Inflammatory macrophage (primary cell): ENCODE data around the gene ATP9B.
"Not testable (repeated sequence)": the region's sequence is repeated elsewhere in the genome, so short reads cannot be mapped to it uniquely, and the experiment has no call there.

Experiments
- DNase-seq, 2 donors: peaks; one replicate each; pipeline ENCODE4 v3.0.0-alpha.2; 2020 to 2022

ATP9B gene

DNA sequence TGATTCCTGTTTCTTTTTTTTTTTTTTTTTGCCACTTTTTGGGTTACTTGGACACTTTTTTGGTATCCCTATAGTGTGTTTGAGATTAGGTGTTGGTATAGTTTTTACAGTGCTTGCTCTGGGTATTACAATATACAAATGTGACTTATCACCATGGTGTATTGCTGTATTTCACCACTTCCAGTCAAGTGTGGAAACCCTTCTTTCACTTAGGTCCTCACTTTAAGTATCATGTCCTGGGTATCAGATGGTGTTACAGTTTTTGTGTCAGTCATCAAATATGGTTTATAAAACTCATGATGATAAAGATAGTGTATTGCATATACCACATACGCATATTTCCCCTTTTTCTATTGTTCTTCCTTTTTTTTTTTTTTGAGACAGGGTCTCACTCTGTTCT lies 1.8 kb downstream of the ATP9B start:
- peak; percentile 89 to 96 for DNase-seq

DNA sequence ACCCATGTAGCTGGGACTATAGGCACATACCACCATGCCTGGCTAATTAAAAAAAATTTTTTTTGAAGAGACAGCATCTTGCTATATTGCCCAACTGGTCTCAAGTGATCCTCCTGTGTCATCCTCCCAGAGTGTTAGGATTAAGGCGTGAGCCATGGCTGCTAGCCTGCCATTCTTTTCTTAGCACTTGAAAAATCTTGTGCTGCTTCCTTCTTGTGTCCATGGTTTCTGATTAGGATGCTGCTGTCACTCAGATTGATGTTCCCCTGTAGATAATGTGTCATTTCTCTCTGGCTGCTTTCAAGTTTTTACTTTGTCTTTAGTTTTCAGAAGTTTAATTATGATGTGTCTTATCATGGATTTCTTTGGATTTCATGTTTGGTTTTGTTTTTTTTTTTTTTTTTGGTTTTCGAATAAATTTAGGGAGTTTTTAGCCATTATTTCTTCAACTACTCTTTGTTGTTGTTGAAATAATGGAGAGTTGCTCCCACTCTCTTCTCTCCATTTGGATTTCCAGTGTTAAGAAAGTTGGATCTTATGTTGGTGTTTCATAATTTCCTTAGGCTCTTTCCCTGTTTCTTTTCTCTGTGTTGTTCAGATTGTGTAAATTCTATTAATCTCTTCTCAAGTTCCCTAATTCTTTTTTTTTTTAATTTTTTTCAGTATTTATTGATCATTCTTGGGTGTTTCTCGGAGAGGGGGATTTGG lies 2.5 kb downstream of the ATP9B start:
- peak; percentile 84 to 88 for DNase-seq

DNA sequence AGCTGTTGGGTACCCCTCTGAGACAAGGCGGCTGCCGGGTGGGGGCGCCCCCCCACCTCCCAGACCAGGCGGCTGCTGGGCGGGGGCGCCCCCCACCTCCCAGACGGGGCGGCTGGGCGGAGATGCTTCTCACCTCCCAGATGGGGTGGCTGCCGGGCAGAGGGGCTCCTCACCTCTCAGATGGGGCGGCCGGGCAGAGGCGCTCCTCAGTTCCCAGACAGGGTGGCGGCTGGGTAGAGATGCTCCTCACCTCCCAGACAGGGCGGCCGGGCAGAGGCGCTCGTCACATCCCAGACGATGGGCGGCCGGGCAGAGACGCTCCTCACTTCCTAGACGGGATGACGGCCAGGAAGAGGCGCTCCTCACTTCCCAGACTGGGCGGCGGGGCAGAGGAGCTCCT lies 3.5 kb downstream of the ATP9B start:
- not testable (repeated sequence) for DNase-seq

DNA sequence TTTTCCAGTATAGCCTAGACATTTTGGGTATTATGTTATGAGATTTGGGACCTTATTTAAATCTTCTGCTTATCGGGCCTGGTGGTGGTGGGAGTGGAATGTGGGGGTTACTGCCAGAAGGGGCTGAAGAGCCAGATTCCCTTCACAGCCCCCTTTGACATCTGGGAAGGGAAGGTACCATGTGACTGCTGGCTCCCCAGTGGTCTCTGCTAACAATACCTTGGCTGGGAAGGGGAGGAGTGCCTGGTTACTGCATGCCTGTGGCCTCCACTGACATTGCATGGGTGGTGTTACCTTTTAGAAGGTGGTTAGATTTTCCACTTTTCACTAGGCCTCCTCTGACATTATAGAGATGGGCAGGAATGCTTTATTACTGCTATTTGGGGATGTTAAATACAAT lies 8.0 kb downstream of the ATP9B start:
- DNase-seq = no peak

DNA sequence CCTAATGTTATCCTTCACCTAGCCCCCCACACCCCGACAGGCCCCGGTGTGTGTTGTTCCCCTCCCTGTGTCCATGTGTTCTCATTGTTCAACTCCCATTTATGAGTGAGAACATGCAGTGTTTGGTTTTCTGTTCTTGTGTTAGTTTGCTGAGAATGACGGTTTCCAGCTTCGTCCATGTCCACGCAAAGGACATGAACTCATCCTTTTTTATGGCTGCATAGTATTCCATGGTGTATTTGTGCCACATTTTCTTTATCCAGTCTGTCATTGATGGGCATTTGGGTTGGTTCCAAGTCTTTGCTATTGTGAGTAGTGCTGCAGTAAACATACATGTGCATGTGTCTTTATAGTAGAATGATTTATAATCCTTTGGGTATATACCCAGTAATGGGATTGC lies 9.6 kb downstream of the ATP9B start:
- not testable (repeated sequence) for DNase-seq

DNA sequence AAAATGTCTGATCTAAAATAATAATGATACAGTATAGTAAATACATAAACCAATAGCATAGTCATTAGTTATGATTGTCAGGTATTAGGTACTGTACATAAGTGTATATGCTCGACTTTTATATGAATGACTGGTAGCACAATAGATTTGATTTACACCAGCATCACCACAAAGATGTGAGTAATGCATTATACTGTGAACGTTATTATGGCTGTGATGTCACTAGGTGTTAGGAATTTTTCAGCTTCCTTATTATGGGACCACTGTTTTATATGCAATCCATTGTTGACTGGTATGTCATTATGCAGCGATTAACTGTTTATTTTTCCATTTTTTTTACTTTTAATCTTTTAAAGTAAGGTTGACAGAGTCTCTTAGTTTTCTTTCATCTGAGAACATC lies 23.7 kb downstream of the ATP9B start:
- no peak for DNase-seq

DNA sequence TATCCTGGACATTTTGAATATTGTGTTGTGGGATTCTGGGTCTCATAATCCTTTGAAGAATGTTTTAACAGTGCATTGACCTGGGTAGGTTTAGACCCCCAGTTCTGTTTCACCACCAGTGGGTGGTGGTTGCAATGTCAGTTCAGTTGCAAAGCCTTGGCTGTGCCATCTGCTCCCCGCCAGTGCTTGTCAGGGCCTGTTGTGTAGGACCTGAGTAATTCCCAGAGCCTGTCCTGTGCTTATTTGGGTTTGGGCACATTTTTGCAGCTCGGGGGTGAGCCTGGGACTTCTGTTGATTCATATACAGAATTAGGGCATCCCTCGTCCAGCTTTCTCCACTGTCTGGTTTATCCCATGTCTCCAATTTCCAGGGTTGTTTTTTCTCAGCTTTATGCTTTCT lies 24.8 kb downstream of the ATP9B start:
- no peak for DNase-seq

DNA sequence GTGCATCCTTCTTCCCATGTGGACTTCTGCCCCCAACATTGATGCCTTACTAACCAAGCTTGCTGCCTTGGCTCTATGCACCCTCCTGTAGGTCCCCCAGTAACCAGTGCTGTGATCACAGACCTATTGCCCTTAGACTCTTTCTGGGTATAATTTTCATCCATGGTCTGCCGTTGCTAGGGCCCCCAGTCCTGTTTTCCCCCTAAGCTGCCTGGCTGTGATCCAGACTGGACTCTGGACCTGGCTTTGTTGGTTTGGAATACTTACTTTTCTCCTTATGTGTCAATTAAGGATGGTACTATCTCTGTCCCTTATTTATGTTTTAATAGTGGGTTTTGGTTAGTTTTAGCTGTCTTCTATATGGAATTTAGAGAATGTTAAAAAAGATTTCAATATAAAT lies 26.0 kb downstream of the ATP9B start:
- DNase-seq = no peak

DNA sequence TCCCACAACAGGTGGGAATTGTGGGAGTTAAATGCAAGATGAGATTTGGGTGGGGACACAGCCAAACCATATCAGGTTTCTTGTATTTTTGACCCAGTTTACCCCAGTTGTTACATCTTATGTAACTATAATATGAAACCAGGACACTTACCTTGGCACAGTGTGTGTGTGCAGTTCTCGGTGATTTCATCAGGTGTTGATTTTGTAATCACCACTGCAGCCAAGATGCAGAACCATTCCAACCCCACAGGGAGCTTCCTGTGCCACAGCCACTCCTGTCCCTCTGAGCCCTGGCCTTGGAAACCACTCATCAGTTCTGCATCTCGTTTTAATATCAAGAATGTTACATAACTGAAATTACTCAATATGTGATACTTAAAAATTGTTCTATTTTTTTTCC lies 31.8 kb downstream of the ATP9B start:
- no peak for DNase-seq

DNA sequence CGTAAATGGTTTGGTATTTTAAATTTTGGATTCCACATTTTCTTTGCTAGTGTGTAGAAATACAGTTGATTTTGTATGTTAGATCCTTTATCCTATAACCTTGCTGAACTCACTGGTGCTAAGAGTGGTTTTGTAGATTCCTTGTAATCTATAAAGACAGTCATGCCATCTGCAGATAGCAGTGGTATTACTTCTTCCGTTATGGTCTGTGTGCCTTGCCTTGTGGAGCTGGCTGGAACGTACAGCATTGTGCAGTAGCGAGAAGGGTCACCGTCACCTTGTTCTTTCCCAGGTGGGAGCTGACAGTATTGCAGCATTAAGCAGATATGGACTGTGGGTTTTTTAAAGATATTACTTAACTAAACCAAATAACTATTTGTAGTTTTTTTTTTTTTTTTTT lies 33.7 kb downstream of the ATP9B start:
- DNase-seq = no peak

DNA sequence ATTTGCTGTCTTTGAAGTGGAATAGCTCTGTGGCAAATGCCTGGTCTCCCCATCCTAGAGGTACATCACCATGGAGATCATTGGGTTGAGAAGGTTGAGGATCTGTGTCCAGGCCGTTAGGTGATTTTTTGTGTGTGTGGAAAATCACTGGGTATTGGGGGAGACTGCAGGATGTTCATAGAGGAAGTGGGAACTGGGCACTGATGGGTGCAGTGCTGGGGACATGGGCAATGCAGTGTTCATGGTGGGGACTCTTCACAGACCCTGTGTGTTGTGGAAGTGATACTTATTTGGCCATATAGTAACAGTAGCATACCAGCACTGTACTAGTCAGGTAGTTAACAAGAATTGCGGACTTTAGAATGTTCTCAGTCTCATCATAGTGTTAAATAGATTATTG lies 34.9 kb downstream of the ATP9B start:
- DNase-seq = no peak

DNA sequence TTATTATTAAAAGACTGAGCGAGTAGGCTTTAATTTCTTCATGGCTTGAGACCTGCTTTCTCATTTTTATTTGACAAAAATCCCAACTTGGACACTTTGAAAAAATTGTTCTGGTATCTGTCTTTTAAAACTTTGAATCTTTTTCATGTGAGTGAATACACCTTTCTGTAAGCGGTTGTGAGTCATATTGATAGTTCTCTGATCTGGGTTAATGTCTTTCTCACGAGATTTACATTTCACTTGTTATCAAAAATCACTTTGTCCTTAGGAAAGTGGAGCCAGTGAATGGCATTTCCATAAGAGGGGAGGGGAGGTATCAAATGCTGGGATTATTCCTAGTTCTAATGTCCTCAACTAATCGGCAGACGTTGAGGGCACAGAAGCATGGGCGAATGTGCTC lies 36.3 kb downstream of the ATP9B start:
- DNase-seq = no peak

DNA sequence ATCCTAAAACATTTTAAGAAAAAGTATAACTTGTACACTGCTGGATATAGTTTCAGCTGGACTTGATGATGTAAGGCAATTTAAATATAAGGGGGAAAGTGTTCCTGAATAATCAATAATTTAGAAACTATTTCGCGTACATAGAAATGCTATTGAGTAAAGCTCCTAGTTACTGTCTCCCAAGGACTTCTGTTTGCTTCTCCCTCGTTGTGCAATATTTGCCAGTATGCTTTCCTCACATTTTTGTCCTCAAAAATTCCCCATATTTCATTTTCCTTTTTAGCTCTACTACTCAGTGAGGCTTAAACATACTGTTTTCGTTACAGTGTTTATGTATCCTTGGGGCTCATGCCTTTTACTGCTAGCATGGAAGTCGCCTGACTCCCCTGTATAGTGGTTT lies 36.9 kb downstream of the ATP9B start:
- no peak for DNase-seq

DNA sequence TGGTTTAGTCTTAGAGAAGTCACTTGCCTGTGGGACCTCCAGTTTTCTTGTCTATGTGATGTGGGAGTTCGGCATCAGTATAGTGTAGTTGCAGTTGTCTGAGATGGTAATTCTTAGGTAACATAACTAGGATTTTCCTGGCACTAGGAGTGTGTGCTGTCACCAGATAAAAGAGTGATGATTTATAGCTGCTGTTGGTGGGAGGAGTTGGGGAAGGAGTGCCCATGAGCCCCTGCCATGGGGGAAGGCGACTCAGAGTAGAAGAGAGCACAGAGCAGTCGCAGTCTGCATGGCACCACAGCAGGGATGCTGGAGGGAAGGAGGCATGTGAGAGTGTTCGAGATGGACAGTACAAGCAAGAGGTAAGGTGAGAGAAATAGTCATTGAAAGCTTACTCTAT lies 38.7 kb downstream of the ATP9B start:
- no peak for DNase-seq

DNA sequence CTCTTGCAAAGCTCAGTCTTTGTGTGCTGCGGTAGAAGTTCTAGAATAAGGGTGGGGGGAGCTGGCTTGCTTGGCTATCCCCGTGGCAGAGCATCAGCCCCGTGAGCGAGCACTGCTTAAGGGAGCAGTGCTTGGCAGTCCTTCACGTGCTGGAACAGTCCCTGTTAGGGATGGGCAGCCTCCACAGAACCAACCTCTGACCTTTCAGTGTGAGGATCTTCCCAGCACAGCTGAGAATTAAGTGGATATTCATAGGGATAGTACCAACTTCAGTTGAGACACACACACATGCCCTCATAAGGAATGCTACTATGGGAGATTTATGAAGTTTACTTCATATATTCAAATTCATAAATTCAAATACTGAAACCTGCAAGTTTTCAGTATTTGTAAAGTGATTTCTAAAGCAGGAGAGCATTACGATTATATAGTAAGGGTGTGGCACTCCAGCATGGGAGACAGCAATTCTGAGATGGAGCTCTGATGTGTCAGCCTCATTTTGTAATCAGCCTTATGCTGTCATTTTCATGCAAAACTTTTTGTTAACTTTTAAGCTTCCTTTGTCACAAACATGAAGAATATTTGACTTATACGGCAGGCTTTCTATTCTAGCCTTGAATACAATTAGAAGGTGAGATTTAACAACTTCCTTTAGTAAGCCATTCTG lies 39.5 kb downstream of the ATP9B start:
- DNase-seq = peak; percentile 44 to 56

DNA sequence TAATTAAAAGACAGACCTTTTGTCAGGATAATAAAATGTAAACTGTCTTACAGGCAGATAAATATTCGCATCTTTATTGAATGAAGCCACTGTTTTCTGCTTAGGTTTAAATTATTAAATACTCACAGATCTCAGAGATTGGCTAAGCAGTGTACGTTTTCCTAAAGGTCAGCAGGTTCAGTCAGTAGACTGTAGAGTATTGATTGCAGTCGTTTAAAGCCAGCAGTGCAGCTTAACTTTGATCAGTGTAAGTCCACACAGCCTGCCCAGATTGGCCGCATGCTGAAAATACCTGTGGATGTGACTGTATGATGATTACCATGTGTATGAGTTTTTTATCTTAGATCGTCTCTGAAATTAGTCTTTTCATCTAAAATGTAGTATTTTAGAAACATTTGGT lies 42.3 kb downstream of the ATP9B start:
- no peak for DNase-seq

DNA sequence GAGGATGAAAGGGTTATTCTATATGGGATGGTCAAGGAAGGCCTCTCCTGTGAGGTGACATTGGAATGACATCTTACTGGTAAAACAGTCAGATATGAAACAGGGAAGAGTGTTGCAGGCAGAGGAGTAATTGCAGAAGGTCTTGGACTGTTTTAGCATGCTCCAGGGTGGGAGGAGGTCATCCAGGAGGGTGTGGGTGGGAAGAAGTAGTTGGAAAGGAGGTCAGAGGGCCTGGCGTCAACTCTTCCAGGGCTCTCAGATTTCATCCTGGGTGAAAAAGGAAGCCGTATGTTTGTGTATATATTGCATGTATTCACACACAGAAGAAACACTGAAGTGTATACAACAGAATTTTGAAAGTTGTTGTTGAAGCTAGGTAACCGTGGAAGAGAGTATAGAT lies 48.2 kb downstream of the ATP9B start:
- peak; percentile 87 to 94 for DNase-seq

DNA sequence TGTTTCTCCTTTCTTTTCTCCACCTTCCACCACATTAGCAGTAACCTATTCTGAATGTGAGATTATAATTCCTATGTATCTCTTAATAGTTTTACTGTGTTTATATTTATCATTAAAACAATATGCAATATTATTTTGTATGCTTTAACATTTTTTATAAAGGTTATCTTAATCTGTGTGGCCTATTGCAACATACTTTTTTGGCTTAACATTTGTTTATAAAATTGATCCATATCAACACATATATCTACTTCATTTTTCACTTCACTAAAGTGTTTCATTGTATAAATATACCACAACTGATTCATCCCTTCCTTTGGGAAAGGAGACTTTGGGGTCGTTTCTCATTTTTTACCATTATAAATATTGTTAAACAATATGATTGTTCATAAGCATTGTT lies 48.6 kb downstream of the ATP9B start:
- no peak for DNase-seq

DNA sequence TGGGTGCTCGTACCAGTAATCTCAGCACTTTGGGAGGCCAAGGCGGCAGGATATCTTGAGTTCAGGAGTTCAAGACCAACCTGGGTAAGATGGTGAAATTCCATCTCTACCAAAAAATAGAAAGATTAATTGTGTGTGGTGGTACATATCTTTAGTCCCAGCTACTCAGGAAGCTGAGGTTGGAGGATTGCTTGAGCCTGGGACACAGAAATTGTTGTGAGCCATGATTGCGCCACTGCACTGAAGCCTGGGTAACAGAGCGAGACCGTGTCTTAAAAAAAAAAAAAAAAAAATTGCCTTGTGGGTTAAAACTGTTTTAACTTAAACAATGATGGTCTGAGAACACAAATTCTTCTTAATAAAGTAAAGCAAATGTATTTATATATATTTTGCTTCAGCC lies 49.6 kb downstream of the ATP9B start:
- DNase-seq = no peak

DNA sequence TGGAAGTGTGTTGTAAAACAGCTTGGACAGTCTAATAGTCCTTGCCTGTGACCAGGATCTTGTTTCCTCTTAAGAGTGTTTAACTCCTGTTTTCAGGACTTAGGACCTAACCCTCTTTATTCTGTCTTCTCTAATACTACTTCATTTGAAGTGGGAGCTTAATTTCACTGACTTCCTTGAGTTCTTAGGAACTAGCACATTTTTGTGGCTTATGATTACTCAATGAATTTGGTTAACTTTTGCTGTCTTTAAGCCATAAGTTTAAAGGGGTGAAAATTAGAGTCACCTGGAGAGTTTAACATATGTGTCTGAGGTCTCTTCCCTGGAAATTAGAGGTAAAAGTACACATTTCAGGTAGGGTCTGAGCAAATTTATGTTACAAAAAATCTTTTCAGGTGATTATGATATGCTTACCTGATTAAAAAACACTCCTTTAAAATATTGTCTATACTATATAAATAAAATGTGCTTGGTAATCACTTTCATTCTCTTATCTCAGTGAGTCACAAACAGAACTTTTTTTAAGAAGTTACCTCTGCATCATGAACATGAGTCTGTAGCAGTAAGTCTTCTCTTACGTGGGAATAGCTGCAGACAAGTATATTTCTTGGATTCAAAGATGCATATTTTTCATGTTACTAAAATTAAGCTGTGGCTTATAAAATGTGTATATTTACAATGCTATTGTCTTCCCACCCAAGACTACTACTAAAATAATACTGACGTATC lies 52.7 kb downstream of the ATP9B start:
- peak in 1 of 2 donors; percentile 22 for DNase-seq

DNA sequence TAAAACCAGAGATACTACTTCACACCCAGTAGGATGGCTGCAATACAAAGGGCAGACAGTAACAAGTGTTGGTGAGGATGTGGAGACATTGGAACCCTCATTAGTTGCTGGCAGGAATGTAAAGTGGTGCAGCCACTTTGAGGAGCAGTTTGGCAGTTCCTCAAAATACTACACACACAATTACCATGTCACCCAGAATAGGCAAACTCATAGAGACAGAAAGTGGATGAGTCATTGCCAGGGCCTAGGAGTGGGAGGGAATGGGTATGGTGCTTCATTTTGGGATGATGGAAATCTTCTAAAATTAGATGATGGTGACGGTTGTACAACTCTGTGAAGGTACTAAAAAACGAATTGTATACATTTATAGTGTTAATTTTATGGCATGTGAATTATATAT lies 54.8 kb downstream of the ATP9B start:
- DNase-seq = peak; percentile 44 to 55

DNA sequence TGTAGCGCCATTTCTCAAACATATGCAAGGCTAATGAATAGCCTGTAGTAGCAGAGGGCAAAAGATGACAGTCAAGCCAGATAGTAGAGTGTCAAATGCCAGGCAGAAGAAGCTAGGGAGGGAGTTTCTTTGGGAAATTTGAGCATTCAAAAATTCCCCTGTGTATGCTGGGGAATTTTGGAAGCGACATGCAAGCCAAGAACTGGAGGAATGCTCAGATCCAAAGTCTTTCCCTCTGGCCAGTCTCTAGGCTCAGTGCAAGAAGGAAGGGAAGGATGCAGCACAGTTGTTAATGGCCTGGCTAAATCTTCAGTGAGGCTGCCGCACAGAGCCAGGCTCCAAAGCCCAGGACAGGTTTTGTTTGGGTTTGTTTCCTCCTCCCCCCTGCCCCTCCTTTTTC lies 59.9 kb downstream of the ATP9B start:
- no peak for DNase-seq

DNA sequence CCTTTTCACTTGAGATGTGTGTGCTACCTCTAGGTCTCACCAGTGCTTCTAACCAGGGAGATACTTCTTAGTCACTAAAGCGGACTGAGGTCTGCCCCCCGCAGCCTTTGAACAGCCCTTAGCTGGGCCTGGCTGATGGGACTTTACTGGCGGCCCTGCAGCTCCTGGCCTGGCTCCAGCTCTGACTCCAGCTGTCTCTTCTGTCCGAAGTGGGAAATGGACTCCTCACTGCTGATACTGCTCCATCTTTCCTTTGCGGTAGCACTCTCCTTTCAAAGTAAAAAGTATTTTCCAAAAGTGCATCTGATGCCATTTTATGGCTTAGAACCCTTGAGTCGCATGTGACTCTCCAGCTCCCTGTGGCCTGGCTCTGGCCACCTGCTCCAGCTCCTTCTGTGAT lies 64.5 kb downstream of the ATP9B start:
- no peak for DNase-seq

DNA sequence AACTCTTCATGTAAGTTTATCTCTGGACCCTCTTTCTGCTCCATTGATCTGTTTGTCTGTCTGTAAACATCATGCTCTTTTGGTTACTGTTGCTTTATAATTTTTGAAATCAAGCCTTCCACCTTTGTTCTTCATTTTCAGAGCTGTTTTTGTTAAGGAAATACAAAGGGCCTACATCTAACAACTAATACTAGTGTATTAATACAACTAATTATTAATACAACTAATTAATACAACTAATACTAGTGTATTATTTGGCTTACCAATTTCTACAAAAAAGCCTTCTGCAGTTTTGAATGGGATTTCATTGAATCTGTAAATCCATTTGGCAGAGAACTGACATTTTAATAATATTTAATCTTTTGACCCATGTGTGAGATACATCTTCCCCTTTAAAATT lies 66.7 kb downstream of the ATP9B start:
- DNase-seq = no peak
